Glutamatergic neuron (in vitro differentiated cells): ENCODE data around the gene PRICKLE4. TPM values are rescaled to one million over a fixed set of nuclear protein-coding genes. Genes with fewer than 3 reads are reported as not detected.

Source experiments
- DNase-seq: peaks from one replicate; pipeline ENCODE4 v3.0.0; 2022
- H3K27ac Mint-ChIP-seq: one replicate; pipeline ENCODE4 v1.8.0; 2020; ENCODE audit warnings: mild to moderate bottlenecking, mixed read lengths, inconsistent platforms; ENCODE audit not compliant: unreplicated experiment
- H3K27me3 Mint-ChIP-seq: one replicate; pipeline ENCODE4 v1.8.0; 2020; ENCODE audit warnings: mild to moderate bottlenecking, moderate library complexity, mixed read lengths, inconsistent platforms; ENCODE audit not compliant: unreplicated experiment
- H3K36me3 Mint-ChIP-seq: one replicate; pipeline ENCODE4 v1.8.0; 2020; ENCODE audit warnings: mild to moderate bottlenecking, mixed read lengths, inconsistent platforms; ENCODE audit not compliant: unreplicated experiment
- H3K4me1 Mint-ChIP-seq: one replicate; pipeline ENCODE4 v1.8.0; 2020; ENCODE audit warnings: mild to moderate bottlenecking, low read depth, mixed read lengths, inconsistent platforms; ENCODE audit not compliant: unreplicated experiment
- H3K4me3 Mint-ChIP-seq: one replicate; pipeline ENCODE4 v1.8.0; 2020; ENCODE audit warnings: mild to moderate bottlenecking, mixed read lengths, inconsistent platforms; ENCODE audit not compliant: unreplicated experiment
- H3K9me3 Mint-ChIP-seq: one replicate; pipeline ENCODE4 v1.8.0; 2020; ENCODE audit warnings: mild to moderate bottlenecking, moderate library complexity, mixed read lengths, inconsistent platforms; ENCODE audit not compliant: unreplicated experiment
- CTCF ChIP-seq: fragments of 200-600 bp; sonication (generic); IDR thresholded peaks from one replicate; pipeline ENCODE4 v1.5.0; 2021; ENCODE audit not compliant: partially characterized antibody, unreplicated experiment
- total RNA-seq: library from RNA; stranded (reverse); fragmentation: NEBNext Ultra II Directional; extraction: Animal tissue kit (Norgen Biotek cat#: 25700); gene quantifications from one replicate; pipeline ENCODE4 v1.2.1, GENCODE V29; 2021; ENCODE audit not compliant: unreplicated experiment

The PRICKLE4 gene
- total RNA-seq, 1 donor from 2014 or later: 2.3 TPM

- Mint-ChIP-seq H3K36me3 (no peaks in the 10 kb centered on the region), H3K27me3 (peaks cover 3% of the 10 kb centered on the region), H3K4me3 (peak overlapping the region; percentile 80), H3K4me1 (peaks cover 4% of the 10 kb centered on the region), H3K27ac (peak overlapping the region; percentile 33), H3K9me3 (peaks cover 5% of the 10 kb centered on the region)
- no peak for TF ChIP-seq CTCF
- DNase-seq: no peak
Measured at GRCh38 chr6:41736186-41736733, 44.3 kb upstream of the PRICKLE4 start.

- H3K4me1 Mint-ChIP-seq: peaks cover 4% of the 10 kb centered on the region
- H3K27ac Mint-ChIP-seq: peak overlapping the region; percentile 33
- H3K9me3 Mint-ChIP-seq: peaks cover 5% of the 10 kb centered on the region
- no peak for DNase-seq
- H3K36me3 Mint-ChIP-seq: no peaks in the 10 kb centered on the region
- no peak overlapping the region for H3K4me3 Mint-ChIP-seq
- no peak for TF ChIP-seq CTCF
- H3K27me3 Mint-ChIP-seq: peaks cover 5% of the 10 kb centered on the region
Measured at GRCh38 chr6:41736800-41737555, 43.6 kb upstream of the PRICKLE4 start.

- DNase-seq: no peak
- Mint-ChIP-seq H3K27ac (no peak overlapping the region), H3K9me3 (peaks cover 4% of the 10 kb centered on the region), H3K36me3 (no peaks in the 10 kb centered on the region), H3K4me1 (peaks cover 4% of the 10 kb centered on the region), H3K27me3 (peaks cover 5% of the 10 kb centered on the region), H3K4me3 (no peak overlapping the region)
- no peak for TF ChIP-seq CTCF
Measured at GRCh38 chr6:41737591-41738130, 42.9 kb upstream of the PRICKLE4 start.

- peaks cover 2% of the 10 kb centered on the region for H3K9me3 Mint-ChIP-seq
- DNase-seq: no peak
- H3K27me3 Mint-ChIP-seq: peaks cover 9% of the 10 kb centered on the region
- H3K4me3 Mint-ChIP-seq: no peak overlapping the region
- no peaks in the 10 kb centered on the region for H3K36me3 Mint-ChIP-seq
- TF ChIP-seq CTCF: no peak
- peaks cover 4% of the 10 kb centered on the region for H3K4me1 Mint-ChIP-seq
- H3K27ac Mint-ChIP-seq: no peak overlapping the region
Measured at GRCh38 chr6:41739041-41739440, 41.5 kb upstream of the PRICKLE4 start.
